AG09309 (cell line): ENCODE measurements around the gene ZNF556.

ENCODE experiments used
- DNase-seq: peaks from one replicate; pipeline ENCODE4 v3.0.0-alpha.2; 2010; ENCODE audit warnings: low read depth
- H3K4me3 ChIP-seq: 2 replicates; pipeline ENCODE4 v1.5.1; 2011; ENCODE audit warnings: mild to moderate bottlenecking, low read depth, low read length, moderate library complexity; ENCODE audit not compliant: control insufficient read depth
- TF ChIP-seq, protein P1 (sequence below): IDR thresholded peaks from 2 replicates; pipeline ENCODE4 v1.5.1; 2011; ENCODE audit warnings: mild to moderate bottlenecking, low read depth, low read length, inconsistent platforms; ENCODE audit not compliant: insufficient read depth, control insufficient read depth; ENCODE audit errors: missing control alignments

Gene ZNF556

GRCh38 chr19:2926341-2927031, 59.4 kb downstream of the ZNF556 start:
- H3K4me3 ChIP-seq = no peak overlapping the region
- no peak for DNase-seq
- TF ChIP-seq, protein P1, sequence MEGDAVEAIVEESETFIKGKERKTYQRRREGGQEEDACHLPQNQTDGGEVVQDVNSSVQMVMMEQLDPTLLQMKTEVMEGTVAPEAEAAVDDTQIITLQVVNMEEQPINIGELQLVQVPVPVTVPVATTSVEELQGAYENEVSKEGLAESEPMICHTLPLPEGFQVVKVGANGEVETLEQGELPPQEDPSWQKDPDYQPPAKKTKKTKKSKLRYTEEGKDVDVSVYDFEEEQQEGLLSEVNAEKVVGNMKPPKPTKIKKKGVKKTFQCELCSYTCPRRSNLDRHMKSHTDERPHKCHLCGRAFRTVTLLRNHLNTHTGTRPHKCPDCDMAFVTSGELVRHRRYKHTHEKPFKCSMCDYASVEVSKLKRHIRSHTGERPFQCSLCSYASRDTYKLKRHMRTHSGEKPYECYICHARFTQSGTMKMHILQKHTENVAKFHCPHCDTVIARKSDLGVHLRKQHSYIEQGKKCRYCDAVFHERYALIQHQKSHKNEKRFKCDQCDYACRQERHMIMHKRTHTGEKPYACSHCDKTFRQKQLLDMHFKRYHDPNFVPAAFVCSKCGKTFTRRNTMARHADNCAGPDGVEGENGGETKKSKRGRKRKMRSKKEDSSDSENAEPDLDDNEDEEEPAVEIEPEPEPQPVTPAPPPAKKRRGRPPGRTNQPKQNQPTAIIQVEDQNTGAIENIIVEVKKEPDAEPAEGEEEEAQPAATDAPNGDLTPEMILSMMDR = no peak

DNA sequence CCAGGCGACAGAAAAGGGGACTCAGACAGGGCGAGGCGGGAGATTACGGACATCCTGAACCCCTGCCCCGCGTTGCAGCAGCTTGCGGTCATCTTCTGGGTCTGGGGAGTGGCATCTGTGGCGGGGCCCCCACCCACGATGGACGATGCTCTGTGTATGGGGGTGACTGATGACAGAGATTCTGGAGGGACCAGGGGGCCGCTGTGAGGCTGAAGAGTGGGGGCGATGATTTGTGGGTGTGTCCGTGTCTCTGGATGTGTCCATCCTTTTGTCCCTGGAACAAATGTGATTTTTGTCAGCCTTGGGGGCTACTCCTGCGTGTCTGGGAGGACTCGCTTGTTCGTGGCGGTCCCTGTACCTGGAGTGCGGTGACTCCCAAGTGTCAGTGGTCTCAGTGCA, 59.9 kb downstream of the ZNF556 start:
- no peak overlapping the region for H3K4me3 ChIP-seq
- DNase-seq = no peak
- TF ChIP-seq, protein P1 = no peak
